PFSK-1 (cell line): ENCODE measurements around the gene NIFK.

Experiments used
- FOXP2 ChIP-seq: optimal IDR thresholded peaks from 2 replicates; pipeline ENCODE3; 2011; ENCODE audit warnings: borderline replicate concordance, control low read depth, inconsistent platforms; ENCODE audit not compliant: insufficient read depth; ENCODE audit errors: extremely low read length, extremely low read depth
- POLR2AphosphoS5 ChIP-seq: IDR thresholded peaks from 2 replicates; pipeline ENCODE4 v1.6.1; 2012; ENCODE audit warnings: low read depth, mild to moderate bottlenecking, control low read depth, low read length, moderate library complexity
- REST ChIP-seq, 2 experiments: IDR thresholded peaks; 2 replicates each; pipeline versions ENCODE4 v1.6.1 to v1.8.0; 2011 to 2012; ENCODE audit warnings: low read depth in 2 of 2, low read length in 2 of 2, control low read depth in 1 of 2, inconsistent platforms in 1 of 2, mild to moderate bottlenecking in 1 of 2, moderate library complexity in 1 of 2; ENCODE audit not compliant: insufficient read depth in 1 of 2
- SIN3A ChIP-seq: IDR thresholded peaks from 2 replicates; pipeline ENCODE4 v1.6.1; 2012; ENCODE audit warnings: mild to moderate bottlenecking, low read length, moderate library complexity, borderline replicate concordance; ENCODE audit not compliant: insufficient read depth
- TAF1 ChIP-seq: IDR thresholded peaks from 2 replicates; pipeline ENCODE4 v1.6.1; 2012; ENCODE audit warnings: low read length, control low read depth, borderline replicate concordance; ENCODE audit not compliant: insufficient read depth

The NIFK gene

GRCh38 chr2:121740973-121741372, 4.3 kb upstream of the NIFK start:
- TF ChIP-seq SIN3A = no peak
- TF ChIP-seq TAF1 = no peak
- TF ChIP-seq REST (IDR thresholded peaks at IDR 0.05; ENCODE audit: insufficient read depth in 1 of 2, low read depth in 2 of 2, low read length in 2 of 2) = no peak
- no peak for TF ChIP-seq POLR2AphosphoS5
- TF ChIP-seq FOXP2 = no peak

- no peak for TF ChIP-seq POLR2AphosphoS5
- no peak for TF ChIP-seq REST (IDR thresholded peaks at IDR 0.05; ENCODE audit: insufficient read depth in 1 of 2, low read depth in 2 of 2, low read length in 2 of 2)
- TF ChIP-seq TAF1 = no peak
- no peak for TF ChIP-seq SIN3A
- TF ChIP-seq FOXP2 = no peak
Measured at GRCh38 chr2:121736140-121736461, 574 bp downstream of the NIFK start.

GRCh38 chr2:121735518-121736074, 1.1 kb downstream of the NIFK start:
- TF ChIP-seq POLR2AphosphoS5 = no peak
- TF ChIP-seq FOXP2 = no peak
- no peak for TF ChIP-seq TAF1
- no peak for TF ChIP-seq REST (IDR thresholded peaks at IDR 0.05; ENCODE audit: insufficient read depth in 1 of 2, low read depth in 2 of 2, low read length in 2 of 2)
- no peak for TF ChIP-seq SIN3A

GRCh38 chr2:121731366-121731765, 5.3 kb downstream of the NIFK start:
- TF ChIP-seq SIN3A (no peak), FOXP2 (no peak), TAF1 (no peak), REST (IDR thresholded peaks at IDR 0.05; ENCODE audit: insufficient read depth in 1 of 2, low read depth in 2 of 2, low read length in 2 of 2) (no peak), POLR2AphosphoS5 (no peak)

GRCh38 chr2:121727950-121728349, 8.7 kb downstream of the NIFK start:
- no peak for TF ChIP-seq POLR2AphosphoS5
